T-helper 1 cell treated with Interleukin-12 subunit alpha and Interleukin-12 subunit beta and Interleukin-4 antibody, amounts not matched to agents 30 μg/mL and 1 μg/mL, for 36 hours (primary cell): Measurements from ENCODE around the gene DAB2.

Source experiments
- H3K27ac Mint-ChIP-seq: one replicate; pipeline ENCODE4 v1.8.0; 2021; ENCODE audit warnings: mild to moderate bottlenecking, mixed read lengths
- H3K27me3 Mint-ChIP-seq: one replicate; pipeline ENCODE4 v1.8.0; 2021; ENCODE audit warnings: low read depth, mixed read lengths
- H3K36me3 Mint-ChIP-seq: one replicate; pipeline ENCODE4 v1.8.0; 2021; ENCODE audit warnings: low read depth, mixed read lengths
- H3K4me1 Mint-ChIP-seq: one replicate; pipeline ENCODE4 v1.8.0; 2021; ENCODE audit warnings: low read depth, mixed read lengths
- H3K4me3 Mint-ChIP-seq: one replicate; pipeline ENCODE4 v1.8.0; 2021; ENCODE audit warnings: mild to moderate bottlenecking, moderate library complexity, mixed read lengths
- H3K9me3 Mint-ChIP-seq: one replicate; pipeline ENCODE4 v1.8.0; 2021; ENCODE audit warnings: mixed read lengths

The DAB2 gene

DNA sequence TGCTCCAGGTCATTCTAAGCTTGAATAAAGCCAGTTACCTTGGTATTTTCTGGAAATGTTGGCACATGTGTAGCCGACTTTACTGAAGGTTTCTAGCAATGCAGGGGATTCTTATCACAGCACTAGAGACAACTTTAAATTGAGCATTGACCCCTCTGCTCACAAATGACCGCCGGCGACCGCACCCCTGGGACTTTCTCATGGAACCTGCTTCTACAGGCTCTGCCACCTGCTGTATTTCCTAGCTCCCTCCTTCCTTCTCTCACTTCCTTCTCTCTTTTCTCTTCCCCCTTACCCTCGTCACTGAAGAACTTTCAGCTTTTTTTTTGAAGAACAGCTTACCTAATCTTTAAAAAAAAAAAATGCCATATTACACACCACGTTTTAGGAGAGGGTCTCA is 30.9 kb upstream of the DAB2 start:
- Mint-ChIP-seq H3K4me3 (no peak overlapping the region), H3K27me3 (peaks cover 29% of the 10 kb centered on the region), H3K27ac (no peak overlapping the region), H3K9me3 (no peaks in the 10 kb centered on the region), H3K4me1 (no peaks in the 10 kb centered on the region), H3K36me3 (no peaks in the 10 kb centered on the region)

DNA sequence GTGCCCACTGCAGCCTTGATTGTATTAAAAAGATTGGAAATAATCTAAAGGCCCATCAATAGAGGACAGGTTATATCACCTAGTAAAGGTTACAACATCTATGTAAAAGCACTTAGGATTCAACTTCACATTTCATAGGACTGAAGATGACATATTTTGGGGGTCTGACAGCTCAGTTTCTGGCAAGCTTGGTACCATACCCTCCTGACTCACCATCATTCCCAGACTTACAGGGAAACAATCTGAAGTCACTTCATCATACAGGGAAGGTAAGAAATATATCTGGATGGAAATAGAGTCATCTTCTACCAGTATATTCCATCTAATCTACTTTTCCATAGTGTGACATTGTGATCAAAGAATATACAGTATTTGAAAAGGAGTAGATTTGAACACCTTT is 28.8 kb upstream of the DAB2 start:
- Mint-ChIP-seq H3K27ac (no peak overlapping the region), H3K27me3 (peaks cover 25% of the 10 kb centered on the region), H3K36me3 (no peaks in the 10 kb centered on the region), H3K4me1 (no peaks in the 10 kb centered on the region), H3K4me3 (no peak overlapping the region), H3K9me3 (no peaks in the 10 kb centered on the region)

DNA sequence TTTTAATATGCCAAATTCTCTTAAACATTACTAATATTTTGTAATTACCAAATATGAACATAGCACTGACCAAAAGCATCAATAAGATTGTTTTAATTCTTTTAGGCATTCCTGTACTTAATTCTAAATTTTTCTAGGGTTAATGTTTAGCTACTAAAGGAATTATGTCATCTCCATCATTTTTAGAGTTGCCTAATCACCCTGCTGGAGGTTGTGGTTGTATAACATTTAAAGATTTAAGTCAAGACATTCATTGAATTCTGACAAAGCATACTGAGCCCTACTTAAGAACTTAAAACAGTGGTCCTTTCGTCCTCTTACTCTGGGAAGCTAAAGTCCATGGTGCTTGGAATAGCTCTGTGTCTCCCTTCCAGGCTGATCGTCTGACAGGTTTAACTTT is 28.1 kb upstream of the DAB2 start:
- Mint-ChIP-seq H3K27ac (no peak overlapping the region), H3K36me3 (no peaks in the 10 kb centered on the region), H3K27me3 (peaks cover 20% of the 10 kb centered on the region), H3K4me3 (no peak overlapping the region), H3K4me1 (no peaks in the 10 kb centered on the region), H3K9me3 (no peaks in the 10 kb centered on the region)

DNA sequence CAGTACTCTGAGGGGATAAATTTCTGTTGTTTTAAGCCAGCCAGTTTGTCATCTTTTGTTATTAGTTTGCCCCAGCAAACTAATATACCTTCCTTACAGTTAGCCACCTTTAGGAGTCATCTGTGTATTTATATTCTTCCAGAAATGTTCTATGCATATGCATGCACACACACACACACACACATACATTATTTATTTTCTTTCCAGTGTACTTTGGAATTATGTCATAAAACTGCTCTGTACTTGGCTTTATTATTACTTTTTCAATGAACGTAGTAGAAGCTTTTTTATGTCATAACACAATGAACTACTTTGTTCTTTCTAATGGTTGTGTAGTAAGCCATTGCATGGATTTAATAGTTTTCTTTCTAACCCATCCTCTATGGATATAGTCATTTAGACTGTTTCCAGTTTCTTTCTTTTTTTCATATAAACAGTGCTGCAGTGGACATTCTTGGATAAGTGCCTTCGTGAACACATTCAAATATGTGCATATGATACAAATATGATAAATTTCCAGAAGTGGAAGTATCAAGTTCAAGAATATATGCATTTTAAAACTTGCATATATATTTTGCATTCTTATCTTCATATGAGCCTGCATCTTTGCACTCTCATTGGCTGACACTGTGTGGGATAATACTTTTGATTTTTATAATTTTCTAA is 26.6 kb upstream of the DAB2 start:
- no peaks in the 10 kb centered on the region for H3K9me3 Mint-ChIP-seq
- no peaks in the 10 kb centered on the region for H3K4me1 Mint-ChIP-seq
- H3K27me3 Mint-ChIP-seq: peaks cover 11% of the 10 kb centered on the region
- no peak overlapping the region for H3K27ac Mint-ChIP-seq
- H3K4me3 Mint-ChIP-seq: no peak overlapping the region
- H3K36me3 Mint-ChIP-seq: no peaks in the 10 kb centered on the region

DNA sequence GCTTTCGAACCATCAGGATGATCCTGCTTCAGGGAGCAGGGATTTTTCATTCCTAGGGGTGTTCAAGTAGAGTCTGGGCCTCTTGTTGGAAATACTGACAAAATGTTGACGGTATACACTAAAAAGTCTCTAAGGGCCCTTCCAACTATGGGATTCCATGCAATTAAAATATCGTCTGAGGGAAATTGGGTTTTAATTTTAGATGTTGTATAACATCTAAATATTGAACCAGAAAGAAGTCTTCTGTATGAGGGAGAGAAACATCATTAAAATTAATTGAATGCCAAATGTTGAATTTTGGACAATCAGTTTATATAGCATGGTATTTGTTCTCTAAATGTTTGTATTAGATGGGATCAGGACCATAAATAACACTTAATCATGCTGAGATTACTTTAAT is 25.7 kb upstream of the DAB2 start:
- Mint-ChIP-seq H3K4me1 (no peaks in the 10 kb centered on the region), H3K4me3 (no peak overlapping the region), H3K9me3 (no peaks in the 10 kb centered on the region), H3K36me3 (no peaks in the 10 kb centered on the region), H3K27me3 (peaks cover 1% of the 10 kb centered on the region), H3K27ac (no peak overlapping the region)

DNA sequence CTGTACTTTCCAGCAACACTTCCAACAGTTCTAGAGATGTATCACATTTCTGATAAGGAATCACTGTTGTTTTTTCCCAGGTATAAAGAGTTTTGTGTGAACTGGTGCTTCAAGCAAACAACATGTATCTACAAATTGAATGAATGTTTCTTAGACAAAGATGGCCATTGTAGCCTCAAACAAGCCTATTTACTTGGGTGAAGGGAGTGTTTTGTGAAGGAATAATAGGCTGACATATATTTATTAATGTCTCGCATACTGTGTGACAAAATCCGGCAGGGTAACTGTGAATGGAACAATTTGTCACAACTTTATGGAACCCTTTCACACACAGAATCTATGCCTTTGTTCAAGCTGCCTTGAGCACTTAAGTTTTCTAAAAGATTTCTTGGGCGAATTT is 24.8 kb upstream of the DAB2 start:
- no peaks in the 10 kb centered on the region for H3K27me3 Mint-ChIP-seq
- H3K27ac Mint-ChIP-seq: no peak overlapping the region
- H3K4me1 Mint-ChIP-seq: no peaks in the 10 kb centered on the region
- H3K4me3 Mint-ChIP-seq: no peak overlapping the region
- H3K36me3 Mint-ChIP-seq: no peaks in the 10 kb centered on the region
- H3K9me3 Mint-ChIP-seq: no peaks in the 10 kb centered on the region

DNA sequence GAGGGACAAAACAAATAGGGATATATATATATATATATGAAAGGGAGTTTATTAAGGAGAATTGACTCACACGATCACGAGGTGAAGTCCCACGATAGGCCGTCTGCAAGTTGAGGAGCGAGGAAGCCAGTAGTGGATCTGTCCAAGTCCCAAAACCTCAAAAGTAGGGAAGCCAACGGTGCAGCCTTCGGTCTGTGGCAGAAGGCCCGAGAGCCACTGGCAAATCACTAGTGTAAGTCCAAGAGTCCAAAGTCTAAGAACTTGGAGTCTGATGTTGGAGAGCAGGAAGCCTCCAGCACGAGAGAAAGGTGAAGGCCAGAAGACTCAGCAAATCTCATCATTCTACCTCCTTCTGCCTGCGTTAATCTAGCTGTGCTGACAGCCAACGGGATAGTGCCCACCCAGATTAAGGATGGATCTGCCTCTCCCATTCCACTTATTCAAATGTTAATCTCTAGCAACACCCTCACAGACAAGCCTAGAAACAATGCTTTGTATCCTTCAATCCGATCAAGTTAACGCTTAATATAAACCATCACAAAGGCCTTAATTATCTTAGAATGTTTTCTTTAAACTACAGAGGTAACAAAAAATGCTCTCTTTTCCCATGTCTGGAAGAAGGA is 23.8 kb upstream of the DAB2 start:
- H3K9me3 Mint-ChIP-seq: no peaks in the 10 kb centered on the region
- H3K27ac Mint-ChIP-seq: no peak overlapping the region
- H3K36me3 Mint-ChIP-seq: no peaks in the 10 kb centered on the region
- H3K4me3 Mint-ChIP-seq: no peak overlapping the region
- no peaks in the 10 kb centered on the region for H3K27me3 Mint-ChIP-seq
- no peaks in the 10 kb centered on the region for H3K4me1 Mint-ChIP-seq

DNA sequence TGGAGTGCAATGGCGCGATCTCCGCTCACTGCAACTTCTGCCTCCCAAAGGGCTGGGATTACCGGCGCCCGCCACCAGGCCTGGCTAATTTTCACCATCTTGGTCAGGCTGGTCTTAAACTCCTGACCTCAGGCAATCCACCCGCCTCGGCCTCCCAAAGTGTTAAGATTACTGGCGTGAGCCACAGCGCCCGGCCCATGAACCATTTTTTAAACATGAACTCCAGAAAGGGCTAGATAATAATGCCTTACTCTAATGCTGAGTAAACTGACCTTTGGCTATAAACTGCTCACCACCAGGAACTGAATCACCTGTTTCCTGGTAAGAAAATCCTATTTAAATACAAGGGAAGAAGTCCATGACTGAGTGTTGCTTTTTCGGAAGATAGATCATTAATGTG is 23.2 kb upstream of the DAB2 start:
- H3K36me3 Mint-ChIP-seq: no peaks in the 10 kb centered on the region
- no peaks in the 10 kb centered on the region for H3K9me3 Mint-ChIP-seq
- no peak overlapping the region for H3K27ac Mint-ChIP-seq
- H3K27me3 Mint-ChIP-seq: no peaks in the 10 kb centered on the region
- no peak overlapping the region for H3K4me3 Mint-ChIP-seq
- H3K4me1 Mint-ChIP-seq: no peaks in the 10 kb centered on the region

DNA sequence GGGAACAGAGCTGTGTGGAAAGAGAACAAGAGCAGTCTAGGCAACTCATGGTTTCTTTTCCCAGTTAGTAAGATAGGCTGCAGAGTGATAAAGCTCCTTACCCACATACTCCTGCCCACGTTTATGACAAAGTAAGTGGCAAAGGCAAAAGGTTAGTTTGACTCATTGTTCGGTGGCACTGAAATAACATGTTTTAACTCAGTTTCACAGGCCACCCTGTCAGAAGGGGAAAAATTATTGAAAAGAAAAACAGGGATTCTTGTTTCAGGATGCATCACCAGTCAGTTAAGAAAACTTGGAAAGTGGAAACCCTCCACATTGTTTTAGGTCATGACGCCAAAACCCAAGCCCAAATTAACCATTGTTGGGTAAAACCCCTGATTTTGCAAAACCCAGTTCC is 22.3 kb upstream of the DAB2 start:
- no peak overlapping the region for H3K27ac Mint-ChIP-seq
- H3K9me3 Mint-ChIP-seq: no peaks in the 10 kb centered on the region
- no peaks in the 10 kb centered on the region for H3K36me3 Mint-ChIP-seq
- H3K4me3 Mint-ChIP-seq: no peak overlapping the region
- no peaks in the 10 kb centered on the region for H3K27me3 Mint-ChIP-seq
- no peaks in the 10 kb centered on the region for H3K4me1 Mint-ChIP-seq

DNA sequence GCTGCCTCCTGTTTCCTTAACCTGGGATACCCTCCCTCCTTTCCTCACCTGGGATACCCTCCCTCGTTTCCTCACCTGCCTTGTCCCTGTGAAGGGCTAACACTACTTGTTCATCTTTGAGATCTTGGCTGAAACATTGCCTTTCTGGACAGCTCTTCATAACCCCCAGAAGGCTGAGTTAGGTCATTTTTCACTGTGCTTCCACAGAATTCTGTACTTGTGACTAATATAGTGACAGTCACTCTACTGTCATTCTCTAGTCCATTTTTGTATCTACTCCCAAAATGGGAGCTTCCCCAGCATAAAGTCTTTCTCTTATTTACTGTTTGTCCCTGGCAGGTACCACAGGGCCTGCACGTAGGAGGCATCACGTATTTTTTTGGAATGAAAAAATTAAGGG is 21.5 kb upstream of the DAB2 start:
- no peaks in the 10 kb centered on the region for H3K4me1 Mint-ChIP-seq
- H3K27ac Mint-ChIP-seq: no peak overlapping the region
- H3K4me3 Mint-ChIP-seq: no peak overlapping the region
- no peaks in the 10 kb centered on the region for H3K9me3 Mint-ChIP-seq
- H3K27me3 Mint-ChIP-seq: no peaks in the 10 kb centered on the region
- H3K36me3 Mint-ChIP-seq: no peaks in the 10 kb centered on the region

DNA sequence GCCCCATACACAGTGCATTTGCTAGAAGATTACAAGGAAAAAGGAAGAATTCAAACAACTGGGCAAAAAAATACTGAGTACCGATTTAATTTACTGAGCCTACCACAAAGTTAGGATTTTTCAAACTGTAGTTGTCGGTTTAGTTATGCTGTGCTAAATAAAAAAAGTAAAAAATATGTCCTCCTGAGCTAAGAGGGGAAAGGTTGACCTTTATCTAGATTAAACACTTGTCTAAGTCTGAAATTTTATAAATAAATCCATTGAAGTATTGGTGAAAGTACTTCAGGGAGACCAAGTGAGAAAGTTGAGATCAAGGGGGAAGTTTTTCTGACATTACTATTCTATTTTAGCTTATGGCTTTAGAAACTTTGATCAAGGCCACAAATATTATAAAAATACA is 19.1 kb upstream of the DAB2 start:
- no peaks in the 10 kb centered on the region for H3K9me3 Mint-ChIP-seq
- no peak overlapping the region for H3K4me3 Mint-ChIP-seq
- no peaks in the 10 kb centered on the region for H3K4me1 Mint-ChIP-seq
- H3K27ac Mint-ChIP-seq: no peak overlapping the region
- H3K27me3 Mint-ChIP-seq: peaks cover 4% of the 10 kb centered on the region
- H3K36me3 Mint-ChIP-seq: no peaks in the 10 kb centered on the region

DNA sequence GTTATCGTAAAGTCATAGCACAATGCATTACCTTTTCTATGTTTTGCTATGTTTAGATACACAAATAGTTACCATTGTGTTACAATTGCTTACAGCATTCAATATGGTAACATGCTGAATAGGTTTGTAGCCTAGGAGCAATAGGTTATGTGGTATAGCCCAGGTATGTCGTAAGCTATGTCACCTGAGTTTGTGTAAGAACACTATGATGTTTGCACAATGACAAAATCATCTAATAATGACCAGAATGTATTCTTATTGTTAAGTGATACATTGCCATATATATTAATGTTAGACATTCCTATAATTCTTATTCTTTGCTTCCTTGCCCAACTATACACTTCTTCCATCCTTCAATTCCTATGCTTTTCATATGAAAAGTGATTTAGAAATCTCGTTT is 18.2 kb upstream of the DAB2 start:
- no peaks in the 10 kb centered on the region for H3K36me3 Mint-ChIP-seq
- H3K27me3 Mint-ChIP-seq: peaks cover 4% of the 10 kb centered on the region
- no peak overlapping the region for H3K4me3 Mint-ChIP-seq
- H3K9me3 Mint-ChIP-seq: no peaks in the 10 kb centered on the region
- H3K27ac Mint-ChIP-seq: no peak overlapping the region
- no peaks in the 10 kb centered on the region for H3K4me1 Mint-ChIP-seq

DNA sequence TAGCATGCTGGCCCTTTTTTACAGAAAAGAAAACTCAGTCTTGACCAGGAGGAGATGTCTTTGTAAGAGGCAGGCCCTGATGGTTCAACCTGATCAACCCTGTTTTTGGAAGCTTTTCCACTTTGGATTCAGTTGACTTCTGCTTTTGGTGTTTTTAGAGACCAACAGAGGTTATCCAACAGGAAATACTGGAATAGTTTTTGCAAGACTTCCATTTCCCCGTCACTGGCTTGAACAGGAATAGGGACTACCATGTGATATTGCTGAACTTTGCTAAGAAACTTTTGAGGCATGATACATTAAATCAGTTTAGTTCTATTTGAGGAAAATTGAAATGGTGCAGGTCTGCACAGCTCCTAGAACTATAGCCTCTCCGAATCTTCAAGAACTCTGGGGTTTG is 17.1 kb upstream of the DAB2 start:
- no peak overlapping the region for H3K27ac Mint-ChIP-seq
- peaks cover 4% of the 10 kb centered on the region for H3K27me3 Mint-ChIP-seq
- no peaks in the 10 kb centered on the region for H3K4me1 Mint-ChIP-seq
- no peaks in the 10 kb centered on the region for H3K36me3 Mint-ChIP-seq
- no peak overlapping the region for H3K4me3 Mint-ChIP-seq
- no peaks in the 10 kb centered on the region for H3K9me3 Mint-ChIP-seq

DNA sequence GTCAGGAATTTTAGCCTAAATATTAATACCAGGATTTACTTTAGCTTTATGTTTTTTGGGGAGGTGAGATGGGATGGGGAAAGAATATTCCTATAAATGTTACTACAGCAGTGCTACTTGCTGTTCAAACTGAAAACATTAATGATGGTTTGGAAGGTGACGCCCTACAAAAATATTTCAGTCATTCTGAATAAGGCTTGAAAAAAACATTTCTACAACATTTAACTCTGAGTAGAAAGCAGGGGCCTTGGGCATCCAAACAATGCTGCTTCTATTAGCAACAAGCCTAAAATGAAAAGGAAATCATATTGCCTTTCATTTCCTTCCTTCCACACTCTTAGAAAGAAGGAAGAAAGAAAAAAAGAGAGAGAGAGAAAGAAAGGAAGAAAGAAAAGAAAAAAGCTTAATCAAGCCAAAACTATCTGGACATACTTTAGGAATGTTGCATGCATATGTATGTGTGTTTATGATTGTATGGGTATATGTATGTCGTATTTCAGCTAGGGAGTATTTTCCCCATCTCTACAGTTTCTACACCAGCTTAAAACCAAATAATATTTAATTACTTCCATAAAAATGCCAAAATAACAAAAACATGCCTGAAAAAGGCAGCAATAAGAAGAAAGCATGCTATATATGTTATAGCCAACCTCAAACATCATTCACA is 16.3 kb upstream of the DAB2 start:
- Mint-ChIP-seq H3K4me1 (no peaks in the 10 kb centered on the region), H3K9me3 (no peaks in the 10 kb centered on the region), H3K4me3 (no peak overlapping the region), H3K27me3 (peaks cover 4% of the 10 kb centered on the region), H3K27ac (no peak overlapping the region), H3K36me3 (no peaks in the 10 kb centered on the region)

DNA sequence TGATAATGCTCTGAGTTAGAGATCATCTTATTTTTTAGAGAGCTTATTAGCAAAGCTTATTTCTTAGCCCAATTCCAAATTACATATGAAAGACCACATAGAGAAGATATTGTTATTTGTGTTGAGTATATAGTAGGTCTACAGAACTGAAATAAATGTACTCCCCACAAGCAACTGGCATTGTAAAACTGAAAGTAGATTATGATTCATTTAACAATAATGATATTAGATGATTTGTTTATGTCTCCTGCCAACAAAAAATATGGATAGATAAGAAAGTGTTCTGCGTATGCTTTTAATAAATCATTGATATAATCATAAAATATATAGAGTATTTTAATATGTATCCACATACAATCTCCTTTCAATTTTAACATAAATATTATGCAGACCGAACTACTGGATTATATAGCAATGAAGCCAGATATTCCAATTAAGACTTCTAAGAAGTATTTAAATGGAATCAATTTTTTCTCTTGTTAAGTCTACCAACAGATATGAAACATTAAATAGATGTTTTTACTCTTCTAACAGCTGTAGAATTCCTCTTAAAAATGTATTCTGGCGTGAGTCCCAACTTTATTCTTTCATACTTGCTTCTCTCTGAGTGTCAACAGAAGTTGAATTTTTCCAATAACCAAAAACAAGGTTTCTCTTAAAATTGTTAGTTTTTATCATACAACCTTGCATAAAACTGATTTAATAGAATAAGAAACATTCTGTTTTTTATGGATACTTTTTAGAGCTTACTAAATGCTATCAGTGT is 15.6 kb upstream of the DAB2 start:
- Mint-ChIP-seq H3K27me3 (peaks cover 4% of the 10 kb centered on the region), H3K9me3 (no peaks in the 10 kb centered on the region), H3K36me3 (no peaks in the 10 kb centered on the region), H3K4me1 (no peaks in the 10 kb centered on the region), H3K27ac (no peak overlapping the region), H3K4me3 (no peak overlapping the region)
